HG03066 (cell line): ENCODE measurements around the gene ERP44.
"Not testable (repeated sequence)": the region's sequence is repeated elsewhere in the genome, so short reads cannot be mapped to it uniquely, and the experiment has no call there.

Experiments used
- ATAC-seq: cut with Tn5 transposase; IDR thresholded peaks from one replicate; pipeline ENCODE4 v1.9.1; 2021; ENCODE audit warnings: low read depth; ENCODE audit not compliant: unreplicated experiment

Gene ERP44

GRCh38 chr9:100020121-100020795 is 78.5 kb downstream of the ERP44 start:
- ATAC-seq, result no peak

- ATAC-seq, result no peak
These were observed 79.3 kb downstream of the ERP44 start for GRCh38 chr9:100019541-100019940.

GRCh38 chr9:100014846-100015245 is 84.0 kb downstream of the ERP44 start:
- no peak for ATAC-seq

GRCh38 chr9:100013573-100013972 is 85.2 kb downstream of the ERP44 start:
- ATAC-seq, result no peak

- no peak for ATAC-seq
These were observed 86.5 kb downstream of the ERP44 start for GRCh38 chr9:100012279-100012678.

- no peak for ATAC-seq
These were observed 87.6 kb downstream of the ERP44 start for GRCh38 chr9:100011062-100011681.

GRCh38 chr9:99999797-100000196 is 99.0 kb downstream of the ERP44 start:
- no peak for ATAC-seq

GRCh38 chr9:99998866-99999265 is 99.9 kb downstream of the ERP44 start:
- ATAC-seq, result no peak

- ATAC-seq, result no peak
These were observed 100.5 kb downstream of the ERP44 start for GRCh38 chr9:99998266-99998665.

GRCh38 chr9:99990508-99990907 is 108.3 kb downstream of the ERP44 start:
- ATAC-seq, result not testable (repeated sequence)

- no peak for ATAC-seq
These were observed 112.2 kb downstream of the ERP44 start for GRCh38 chr9:99986642-99987041.

GRCh38 chr9:99980598-99980997 is 118.2 kb downstream of the ERP44 start:
- ATAC-seq, result no peak

GRCh38 chr9:99978221-99978620 is 120.6 kb downstream of the ERP44 start:
- ATAC-seq, result no peak

GRCh38 chr9:99977033-99977792 is 121.6 kb downstream of the ERP44 start:
- no peak for ATAC-seq

- no peak for ATAC-seq
These were observed 125.3 kb downstream of the ERP44 start for GRCh38 chr9:99973455-99973854.

- no peak for ATAC-seq
These were observed 127.4 kb downstream of the ERP44 start for GRCh38 chr9:99971410-99971809.

- no peak for ATAC-seq
These were observed 128.3 kb downstream of the ERP44 start for GRCh38 chr9:99970481-99970880.

GRCh38 chr9:99967457-99967856 is 131.3 kb downstream of the ERP44 start:
- ATAC-seq, result no peak

GRCh38 chr9:99966716-99967115 is 132.1 kb downstream of the ERP44 start:
- ATAC-seq, result no peak

- ATAC-seq, result no peak
These were observed 132.8 kb downstream of the ERP44 start for GRCh38 chr9:99966001-99966400.

GRCh38 chr9:99964336-99964735 is 134.5 kb downstream of the ERP44 start:
- no peak for ATAC-seq
